Adrenal gland (tissue), 5 donors: ENCODE measurements around the gene DGAT2.
A peak's percentile ranks its signal among the peaks of the same experiment; 100 is the strongest.

Experiments
- POLR2A ChIP-seq, 2 donors: fragments of 450-650 bp; IDR thresholded peaks; one replicate each; pipeline ENCODE4 v1.6.1; 2017; ENCODE audit warnings: antibody characterized with exemption in 2 of 2, mild to moderate bottlenecking in 2 of 2, moderate library complexity in 1 of 2
- TF ChIP-seq, protein P1 (sequence below), 6 experiments: fragments of 450-650 bp in 4 of 6; fragments of 200-600 bp in 2 of 6; sonication (generic) in 1 of 6; IDR thresholded peaks; 1 replicate in 5 of 6; 2 replicates in 1 of 6; pipeline versions ENCODE4 v1.5.1 to v1.8.0; 2016 to 2021; ENCODE audit warnings: antibody characterized with exemption in 6 of 6, mild to moderate bottlenecking in 2 of 6, moderate library complexity in 1 of 6
- donor health status: DM: no; HTN: no; CAD: no.

DNA sequence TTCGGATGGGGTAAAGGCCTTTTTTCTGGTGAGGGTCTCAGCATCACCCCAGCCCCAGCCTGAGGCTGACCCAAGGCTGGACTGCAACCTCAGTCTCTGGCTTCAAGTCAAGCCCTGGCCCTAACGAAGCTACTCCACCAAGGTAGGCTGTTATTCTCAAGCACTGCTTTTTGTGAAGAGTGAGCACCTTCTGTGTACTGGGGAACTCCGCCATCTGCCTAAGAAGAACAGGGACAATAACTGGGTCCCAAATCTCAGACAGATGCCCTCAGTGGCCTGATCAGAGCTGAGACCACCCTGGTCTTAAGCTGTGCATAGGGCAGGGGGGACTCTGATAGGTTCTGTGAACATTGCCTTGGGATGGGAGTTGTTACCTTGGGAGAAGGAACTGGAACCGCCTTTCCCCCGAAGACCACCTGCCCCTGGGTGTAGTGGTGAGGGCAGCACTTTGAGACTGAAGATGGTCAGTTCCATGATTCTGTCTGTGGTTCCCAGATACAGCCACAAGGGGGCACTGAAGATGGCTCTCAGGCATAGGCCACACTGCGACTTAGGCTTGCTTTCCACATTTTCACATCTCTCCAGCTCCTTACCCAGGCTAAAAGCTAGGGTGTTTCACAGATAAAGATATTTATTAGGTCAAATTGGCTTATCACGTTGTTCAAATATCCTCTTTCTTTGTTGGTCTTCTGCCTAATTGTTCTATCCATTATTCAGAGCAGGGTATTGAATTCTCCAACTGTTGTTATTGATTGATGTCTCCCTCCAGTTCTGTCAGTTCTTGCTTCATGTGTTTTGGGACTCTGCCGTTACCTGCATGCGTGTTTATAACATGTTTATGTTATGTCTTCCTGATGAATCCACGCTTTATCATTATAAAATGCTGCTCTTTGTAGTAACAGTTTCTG, 34.6 kb downstream of the DGAT2 start:
- TF ChIP-seq, protein P1, sequence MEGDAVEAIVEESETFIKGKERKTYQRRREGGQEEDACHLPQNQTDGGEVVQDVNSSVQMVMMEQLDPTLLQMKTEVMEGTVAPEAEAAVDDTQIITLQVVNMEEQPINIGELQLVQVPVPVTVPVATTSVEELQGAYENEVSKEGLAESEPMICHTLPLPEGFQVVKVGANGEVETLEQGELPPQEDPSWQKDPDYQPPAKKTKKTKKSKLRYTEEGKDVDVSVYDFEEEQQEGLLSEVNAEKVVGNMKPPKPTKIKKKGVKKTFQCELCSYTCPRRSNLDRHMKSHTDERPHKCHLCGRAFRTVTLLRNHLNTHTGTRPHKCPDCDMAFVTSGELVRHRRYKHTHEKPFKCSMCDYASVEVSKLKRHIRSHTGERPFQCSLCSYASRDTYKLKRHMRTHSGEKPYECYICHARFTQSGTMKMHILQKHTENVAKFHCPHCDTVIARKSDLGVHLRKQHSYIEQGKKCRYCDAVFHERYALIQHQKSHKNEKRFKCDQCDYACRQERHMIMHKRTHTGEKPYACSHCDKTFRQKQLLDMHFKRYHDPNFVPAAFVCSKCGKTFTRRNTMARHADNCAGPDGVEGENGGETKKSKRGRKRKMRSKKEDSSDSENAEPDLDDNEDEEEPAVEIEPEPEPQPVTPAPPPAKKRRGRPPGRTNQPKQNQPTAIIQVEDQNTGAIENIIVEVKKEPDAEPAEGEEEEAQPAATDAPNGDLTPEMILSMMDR (IDR thresholded peaks at IDR 0.05), result peak; percentile 80 to 97 (median 93)
- no peak for TF ChIP-seq POLR2A (IDR thresholded peaks at IDR 0.05)
